ENCODE results near the gene IGF2R. TPM values are rescaled to one million over a fixed set of nuclear protein-coding genes. Genes with fewer than 3 reads are reported as not detected.

Gene IGF2R
- total and polyA plus RNA-seq, 2 of the 13 experiments (the other 11 are each of a cell fraction or from before 2014, with no cell fraction given), result 38.3 to 70.0 TPM

DNA sequence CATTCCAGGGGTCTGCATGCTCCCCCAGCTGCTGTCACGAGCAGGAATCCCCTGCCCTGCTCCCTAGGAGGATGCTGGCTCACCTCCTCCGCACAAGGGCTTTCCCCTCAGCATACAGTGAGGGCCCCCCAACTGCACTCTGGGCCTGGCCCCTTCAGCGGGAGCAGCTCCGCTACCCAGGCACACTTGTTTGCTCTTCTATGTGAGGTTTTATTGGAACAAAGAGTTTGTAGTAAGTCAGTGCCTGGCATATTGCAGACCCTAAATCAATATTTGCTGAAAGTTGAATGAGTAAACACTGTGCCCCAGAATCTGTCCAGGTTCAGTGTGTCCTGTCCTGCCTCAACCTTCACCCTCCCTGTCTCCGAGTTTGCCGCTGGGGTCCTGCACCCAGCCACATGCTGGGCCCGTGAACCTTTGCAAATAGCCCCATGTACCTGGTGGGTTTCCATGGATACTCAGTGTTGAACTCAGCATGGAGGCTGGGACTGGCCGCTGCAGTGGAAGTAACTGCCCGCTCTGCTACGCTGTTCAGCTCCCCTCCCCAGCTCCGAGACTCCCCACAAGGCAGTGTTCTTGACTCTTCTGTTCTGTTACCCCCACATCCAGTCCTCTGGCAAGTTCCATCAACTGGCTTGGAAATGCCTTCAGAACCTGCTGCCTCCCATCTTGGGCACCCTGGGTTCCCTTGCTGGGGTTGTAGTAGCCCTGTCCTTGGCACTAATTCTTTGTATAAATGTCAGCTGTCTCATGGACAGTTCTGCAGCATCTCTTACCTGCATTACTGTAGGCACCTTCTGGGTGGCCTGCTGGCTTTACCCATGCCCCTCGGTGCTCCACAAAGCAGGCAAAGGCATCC is 168.5 kb downstream of the IGF2R start (continued):
- TF ChIP-seq ZFP82 (CRISPR knock-in tag; IDR thresholded peaks at IDR 0.05; ENCODE audit: borderline replicate concordance), result no peak
- TF ChIP-seq RFX1 (IDR thresholded peaks at IDR 0.05), result peak; percentile 75
- TF ChIP-seq KAT8 (CRISPR knock-in tag; IDR thresholded peaks at IDR 0.05), result peak; percentile 66; the same call in 1 of the 2 replicates
- 0 out of 2 replicates have a peak, but pooled peaks have one; percentile 28 for TF ChIP-seq SAFB2 (CRISPR knock-in tag; IDR thresholded peaks at IDR 0.05; ENCODE audit: borderline replicate concordance, low read depth)
- peak in 1 of 2 experiments; percentile 68; a peak in 2 of 4 replicates for TF ChIP-seq KLF16 (CRISPR knock-in tag; IDR thresholded peaks at IDR 0.05)
- TF ChIP-seq, protein P1, sequence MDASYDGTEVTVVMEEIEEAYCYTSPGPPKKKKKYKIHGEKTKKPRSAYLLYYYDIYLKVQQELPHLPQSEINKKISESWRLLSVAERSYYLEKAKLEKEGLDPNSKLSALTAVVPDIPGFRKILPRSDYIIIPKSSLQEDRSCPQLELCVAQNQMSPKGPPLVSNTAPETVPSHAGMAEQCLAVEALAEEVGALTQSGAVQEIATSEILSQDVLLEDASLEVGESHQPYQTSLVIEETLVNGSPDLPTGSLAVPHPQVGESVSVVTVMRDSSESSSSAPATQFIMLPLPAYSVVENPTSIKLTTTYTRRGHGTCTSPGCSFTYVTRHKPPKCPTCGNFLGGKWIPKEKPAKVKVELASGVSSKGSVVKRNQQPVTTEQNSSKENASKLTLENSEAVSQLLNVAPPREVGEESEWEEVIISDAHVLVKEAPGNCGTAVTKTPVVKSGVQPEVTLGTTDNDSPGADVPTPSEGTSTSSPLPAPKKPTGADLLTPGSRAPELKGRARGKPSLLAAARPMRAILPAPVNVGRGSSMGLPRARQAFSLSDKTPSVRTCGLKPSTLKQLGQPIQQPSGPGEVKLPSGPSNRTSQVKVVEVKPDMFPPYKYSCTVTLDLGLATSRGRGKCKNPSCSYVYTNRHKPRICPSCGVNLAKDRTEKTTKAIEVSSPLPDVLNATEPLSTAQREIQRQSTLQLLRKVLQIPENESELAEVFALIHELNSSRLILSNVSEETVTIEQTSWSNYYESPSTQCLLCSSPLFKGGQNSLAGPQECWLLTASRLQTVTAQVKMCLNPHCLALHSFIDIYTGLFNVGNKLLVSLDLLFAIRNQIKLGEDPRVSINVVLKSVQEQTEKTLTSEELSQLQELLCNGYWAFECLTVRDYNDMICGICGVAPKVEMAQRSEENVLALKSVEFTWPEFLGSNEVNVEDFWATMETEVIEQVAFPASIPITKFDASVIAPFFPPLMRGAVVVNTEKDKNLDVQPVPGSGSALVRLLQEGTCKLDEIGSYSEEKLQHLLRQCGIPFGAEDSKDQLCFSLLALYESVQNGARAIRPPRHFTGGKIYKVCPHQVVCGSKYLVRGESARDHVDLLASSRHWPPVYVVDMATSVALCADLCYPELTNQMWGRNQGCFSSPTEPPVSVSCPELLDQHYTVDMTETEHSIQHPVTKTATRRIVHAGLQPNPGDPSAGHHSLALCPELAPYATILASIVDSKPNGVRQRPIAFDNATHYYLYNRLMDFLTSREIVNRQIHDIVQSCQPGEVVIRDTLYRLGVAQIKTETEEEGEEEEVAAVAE (CRISPR knock-in tag; IDR thresholded peaks at IDR 0.05; ENCODE audit: borderline replicate concordance), result peak; percentile 83
- TF ChIP-seq ATF4 (CRISPR knock-in tag; IDR thresholded peaks at IDR 0.05), result peak in 1 of 2 experiments; percentile 82; a peak in 2 of 4 replicates
- 0 out of 2 replicates have a peak, but pooled peaks have one; percentile 23 for TF ChIP-seq WIZ (CRISPR knock-in tag; IDR thresholded peaks at IDR 0.05)
- peak; percentile 96; the same call in 1 of the 2 replicates for TF ChIP-seq MTA1 (CRISPR knock-in tag; IDR thresholded peaks at IDR 0.05; ENCODE audit: borderline replicate concordance)
- TF ChIP-seq, protein P2, sequence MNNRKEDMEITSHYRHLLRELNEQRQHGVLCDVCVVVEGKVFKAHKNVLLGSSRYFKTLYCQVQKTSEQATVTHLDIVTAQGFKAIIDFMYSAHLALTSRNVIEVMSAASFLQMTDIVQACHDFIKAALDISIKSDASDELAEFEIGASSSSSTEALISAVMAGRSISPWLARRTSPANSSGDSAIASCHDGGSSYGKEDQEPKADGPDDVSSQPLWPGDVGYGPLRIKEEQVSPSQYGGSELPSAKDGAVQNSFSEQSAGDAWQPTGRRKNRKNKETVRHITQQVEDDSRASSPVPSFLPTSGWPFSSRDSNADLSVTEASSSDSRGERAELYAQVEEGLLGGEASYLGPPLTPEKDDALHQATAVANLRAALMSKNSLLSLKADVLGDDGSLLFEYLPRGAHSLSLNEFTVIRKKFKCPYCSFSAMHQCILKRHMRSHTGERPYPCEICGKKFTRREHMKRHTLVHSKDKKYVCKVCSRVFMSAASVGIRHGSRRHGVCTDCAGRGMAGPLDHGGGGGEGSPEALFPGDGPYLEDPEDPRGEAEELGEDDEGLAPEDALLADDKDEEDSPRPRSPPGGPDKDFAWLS (CRISPR knock-in tag; IDR thresholded peaks at IDR 0.05; ENCODE audit: borderline replicate concordance), result peak; percentile 89
- no peak for TF ChIP-seq ZBTB1 (CRISPR knock-in tag; IDR thresholded peaks at IDR 0.05; ENCODE audit: borderline replicate concordance)
- peak; percentile 82; the same call in 1 of the 2 replicates for TF ChIP-seq ZNF879 (CRISPR knock-in tag; IDR thresholded peaks at IDR 0.05)
- peak; percentile 90 for TF ChIP-seq ZNF609 (CRISPR knock-in tag; IDR thresholded peaks at IDR 0.05; ENCODE audit: borderline replicate concordance)
- peak; percentile 70; the same call in 1 of the 2 replicates for TF ChIP-seq IRF2 (CRISPR knock-in tag; IDR thresholded peaks at IDR 0.05)
- TF ChIP-seq KAT7 (CRISPR knock-in tag; IDR thresholded peaks at IDR 0.05; ENCODE audit: borderline replicate concordance), result peak; percentile 69; the same call in 1 of the 2 replicates
- TF ChIP-seq NFIC (IDR thresholded peaks at IDR 0.05; ENCODE audit: low read length), result 0 out of 2 replicates have a peak, but pooled peaks have one; percentile 52

Measured in HepG2 (cell line).